ENCODE measurements around the gene FAM3C. TPM values are rescaled to one million over a fixed set of nuclear protein-coding genes. Genes with fewer than 3 reads are reported as not detected.
"Not testable (repeated sequence)": the region's sequence is repeated elsewhere in the genome, so short reads cannot be mapped to it uniquely, and the experiment has no call there.

Gene FAM3C
- total and polyA plus RNA-seq, 4 donors: 16.5 to 32.3 (median 22.5) TPM

- Histone ChIP-seq H3K4me3 (ENCODE audit: low read depth in 1 of 3, low read length in 3 of 3) (no peak overlapping the region), H3K9ac (ENCODE audit: low read depth in 1 of 2, low read length in 2 of 2) (no peak overlapping the region), H3K9me3 (ENCODE audit: control insufficient read depth in 4 of 4, low read length in 3 of 4) (no peaks in the 10 kb centered on the region), H3K4me1 (ENCODE audit: control insufficient read depth in 4 of 4, insufficient read depth in 4 of 4, low read length in 3 of 4) (peaks cover 0 to 6% (median under 1%) of the 10 kb centered on the region in 4 donors), H3K27me3 (ENCODE audit: control insufficient read depth in 4 of 4, insufficient read depth in 4 of 4, low read length in 3 of 4) (no peaks in the 10 kb centered on the region), H3K27ac (ENCODE audit: low read depth in 1 of 2, low read length in 2 of 2) (no peak overlapping the region), H3K36me3 (ENCODE audit: control insufficient read depth in 4 of 4, insufficient read depth in 3 of 4, low read depth in 1 of 4, low read length in 3 of 4) (no peaks in the 10 kb centered on the region)
- no peak for TF ChIP-seq REST (IDR thresholded peaks at IDR 0.05)
- TF ChIP-seq, protein P1, sequence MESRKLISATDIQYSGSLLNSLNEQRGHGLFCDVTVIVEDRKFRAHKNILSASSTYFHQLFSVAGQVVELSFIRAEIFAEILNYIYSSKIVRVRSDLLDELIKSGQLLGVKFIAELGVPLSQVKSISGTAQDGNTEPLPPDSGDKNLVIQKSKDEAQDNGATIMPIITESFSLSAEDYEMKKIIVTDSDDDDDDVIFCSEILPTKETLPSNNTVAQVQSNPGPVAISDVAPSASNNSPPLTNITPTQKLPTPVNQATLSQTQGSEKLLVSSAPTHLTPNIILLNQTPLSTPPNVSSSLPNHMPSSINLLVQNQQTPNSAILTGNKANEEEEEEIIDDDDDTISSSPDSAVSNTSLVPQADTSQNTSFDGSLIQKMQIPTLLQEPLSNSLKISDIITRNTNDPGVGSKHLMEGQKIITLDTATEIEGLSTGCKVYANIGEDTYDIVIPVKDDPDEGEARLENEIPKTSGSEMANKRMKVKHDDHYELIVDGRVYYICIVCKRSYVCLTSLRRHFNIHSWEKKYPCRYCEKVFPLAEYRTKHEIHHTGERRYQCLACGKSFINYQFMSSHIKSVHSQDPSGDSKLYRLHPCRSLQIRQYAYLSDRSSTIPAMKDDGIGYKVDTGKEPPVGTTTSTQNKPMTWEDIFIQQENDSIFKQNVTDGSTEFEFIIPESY (IDR thresholded peaks at IDR 0.05): no peak
- TF ChIP-seq NR2F2 (IDR thresholded peaks at IDR 0.05): peak; percentile 15
- WGBS: 85% methylated on average over 18 of the region's 18 CpGs
- no peak for DNase-seq (ENCODE audit: low spot score)
Observed at GRCh38 chr7:121440857-121441503, 44.9 kb upstream of the FAM3C start.

- H3K9ac ChIP-seq (ENCODE audit: low read depth in 1 of 2, low read length in 2 of 2); H3K27ac ChIP-seq (ENCODE audit: low read depth in 1 of 2, low read length in 2 of 2): not testable (repeated sequence)
- WGBS: 9% methylated on average over 12 of the region's 12 CpGs
Observed at GRCh38 chr7:121438043-121438955, 42.2 kb upstream of the FAM3C start.

DNA sequence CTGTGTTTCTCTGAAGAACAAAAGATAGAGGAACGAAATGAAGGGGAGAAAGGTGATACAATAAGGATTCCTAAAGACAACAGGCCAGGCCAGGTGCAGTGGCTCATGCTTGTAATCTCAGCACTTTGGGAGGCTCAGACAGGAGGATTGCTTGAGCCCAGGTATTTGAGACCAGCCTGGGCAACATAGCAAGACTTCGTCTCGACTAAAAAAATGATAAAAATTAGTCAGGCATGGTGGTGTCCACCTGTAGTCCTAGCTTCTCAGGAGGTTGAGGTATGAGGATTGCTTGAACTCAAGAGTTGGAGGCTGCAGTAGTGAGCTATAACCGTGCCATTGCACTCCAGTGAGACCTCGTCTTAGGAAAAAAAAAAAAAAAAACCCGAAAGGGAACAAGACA lies 41.4 kb upstream of the FAM3C start:
- H3K9me3 ChIP-seq (ENCODE audit: control insufficient read depth in 4 of 4, low read length in 3 of 4): no peaks in the 10 kb centered on the region
- no peaks in the 10 kb centered on the region for H3K36me3 ChIP-seq (ENCODE audit: control insufficient read depth in 4 of 4, insufficient read depth in 3 of 4, low read depth in 1 of 4, low read length in 3 of 4)
- 92% methylated on average over 6 of the region's 6 CpGs for WGBS
- no peak for DNase-seq (ENCODE audit: low spot score)
- H3K9ac ChIP-seq (ENCODE audit: low read depth in 1 of 2, low read length in 2 of 2): no peak overlapping the region
- H3K27me3 ChIP-seq (ENCODE audit: control insufficient read depth in 4 of 4, insufficient read depth in 4 of 4, low read length in 3 of 4): no peaks in the 10 kb centered on the region
- H3K4me3 ChIP-seq (ENCODE audit: low read depth in 1 of 3, low read length in 3 of 3): no peak overlapping the region
- H3K4me1 ChIP-seq (ENCODE audit: control insufficient read depth in 4 of 4, insufficient read depth in 4 of 4, low read length in 3 of 4): peaks cover 0 to 6% (median under 1%) of the 10 kb centered on the region in 4 donors
- no peak overlapping the region for H3K27ac ChIP-seq (ENCODE audit: low read depth in 1 of 2, low read length in 2 of 2)
- TF ChIP-seq JUND (IDR thresholded peaks at IDR 0.05) (no peak), RAD21 (IDR thresholded peaks at IDR 0.05) (no peak), YY1 (IDR thresholded peaks at IDR 0.05) (no peak), FOXA1 (IDR thresholded peaks at IDR 0.05) (no peak), EGR1 (IDR thresholded peaks at IDR 0.05; ENCODE audit: low read depth in 2 of 2) (no peak), RXRA (IDR thresholded peaks at IDR 0.05) (no peak), CTCF (IDR thresholded peaks at IDR 0.05; ENCODE audit: low read depth, low read length, missing input control) (no peak), GABPA (IDR thresholded peaks at IDR 0.05 in 1 of 2, conservative IDR thresholded peaks at IDR 0.05 in 1 of 2) (no peak), MAX (IDR thresholded peaks at IDR 0.05) (no peak), TAF1 (conservative IDR thresholded peaks at IDR 0.05) (no peak), ATF3 (IDR thresholded peaks at IDR 0.05) (no peak), HNF4A (conservative IDR thresholded peaks at IDR 0.05) (no peak), FOXA2 (IDR thresholded peaks at IDR 0.05) (no peak)

More at GRCh38 chr7:121438043-121438955, 42.2 kb upstream of the FAM3C start:
- H3K27me3 ChIP-seq (ENCODE audit: control insufficient read depth in 4 of 4, insufficient read depth in 4 of 4, low read length in 3 of 4); H3K36me3 ChIP-seq (ENCODE audit: control insufficient read depth in 4 of 4, insufficient read depth in 3 of 4, low read depth in 1 of 4, low read length in 3 of 4); H3K9me3 ChIP-seq (ENCODE audit: control insufficient read depth in 4 of 4, low read length in 3 of 4); H3K4me1 ChIP-seq (ENCODE audit: control insufficient read depth in 4 of 4, insufficient read depth in 4 of 4, low read length in 3 of 4); H3K4me3 ChIP-seq (ENCODE audit: low read depth in 1 of 3, low read length in 3 of 3): not testable (repeated sequence)
- TF ChIP-seq NR2F2 (IDR thresholded peaks at IDR 0.05): peak; percentile 32
- DNase-seq (ENCODE audit: low spot score): peak; percentile 69
